ENCODE results near the gene KRT15. TPM values are rescaled to one million over a fixed set of nuclear protein-coding genes. Genes with fewer than 3 reads are reported as not detected.

The KRT15 gene
- total and polyA plus RNA-seq, 7 donors: 5.4 to 10.3 (median 9.2) TPM; not detected in 4

DNA sequence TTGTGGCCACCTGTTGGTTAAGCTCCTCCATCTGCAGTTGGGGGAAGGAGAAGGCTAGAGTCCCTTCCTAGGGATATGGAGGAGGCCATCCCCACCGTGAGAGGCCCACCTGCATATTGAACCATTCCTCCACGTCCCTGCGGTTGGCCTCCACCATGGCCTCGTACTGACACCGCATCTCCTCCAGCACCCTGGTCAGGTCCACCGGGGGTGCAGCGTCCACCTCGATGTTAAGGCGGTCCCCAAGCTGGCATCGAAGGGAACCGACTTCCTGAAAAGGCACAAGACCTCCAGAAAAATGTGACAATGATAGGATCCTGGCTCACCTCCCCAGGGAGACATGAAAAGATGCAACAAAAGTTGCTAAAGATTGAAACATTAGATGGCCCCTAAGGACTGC is 54.5 kb downstream of the KRT15 start:
- Histone ChIP-seq H3K36me3 (no peaks in the 10 kb centered on the region), H3K27me3 (peaks cover 0 to 3% (median 0%) of the 10 kb centered on the region in 3 donors), H3K4me1 (peaks cover 0 to 7% (median 3%) of the 10 kb centered on the region in 4 donors), H3K9me3 (peaks cover 0 to 6% (median 0%) of the 10 kb centered on the region in 4 donors), H3K4me3 (no peak overlapping the region), H3K27ac (no peak overlapping the region)
- TF ChIP-seq, protein P1, sequence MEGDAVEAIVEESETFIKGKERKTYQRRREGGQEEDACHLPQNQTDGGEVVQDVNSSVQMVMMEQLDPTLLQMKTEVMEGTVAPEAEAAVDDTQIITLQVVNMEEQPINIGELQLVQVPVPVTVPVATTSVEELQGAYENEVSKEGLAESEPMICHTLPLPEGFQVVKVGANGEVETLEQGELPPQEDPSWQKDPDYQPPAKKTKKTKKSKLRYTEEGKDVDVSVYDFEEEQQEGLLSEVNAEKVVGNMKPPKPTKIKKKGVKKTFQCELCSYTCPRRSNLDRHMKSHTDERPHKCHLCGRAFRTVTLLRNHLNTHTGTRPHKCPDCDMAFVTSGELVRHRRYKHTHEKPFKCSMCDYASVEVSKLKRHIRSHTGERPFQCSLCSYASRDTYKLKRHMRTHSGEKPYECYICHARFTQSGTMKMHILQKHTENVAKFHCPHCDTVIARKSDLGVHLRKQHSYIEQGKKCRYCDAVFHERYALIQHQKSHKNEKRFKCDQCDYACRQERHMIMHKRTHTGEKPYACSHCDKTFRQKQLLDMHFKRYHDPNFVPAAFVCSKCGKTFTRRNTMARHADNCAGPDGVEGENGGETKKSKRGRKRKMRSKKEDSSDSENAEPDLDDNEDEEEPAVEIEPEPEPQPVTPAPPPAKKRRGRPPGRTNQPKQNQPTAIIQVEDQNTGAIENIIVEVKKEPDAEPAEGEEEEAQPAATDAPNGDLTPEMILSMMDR (IDR thresholded peaks at IDR 0.05): no peak
- TF ChIP-seq POLR2A (IDR thresholded peaks at IDR 0.05): no peak
- no peak for TF ChIP-seq POLR2AphosphoS5 (IDR thresholded peaks at IDR 0.05)
- TF ChIP-seq EP300 (IDR thresholded peaks at IDR 0.05): no peak
- 87 to 90% methylated on average over 11 of the region's 11 CpGs for WGBS, 2 donors
- intact Hi-C loops (cut with DNase I): no loop called here
- DNase-seq: no peak

DNA sequence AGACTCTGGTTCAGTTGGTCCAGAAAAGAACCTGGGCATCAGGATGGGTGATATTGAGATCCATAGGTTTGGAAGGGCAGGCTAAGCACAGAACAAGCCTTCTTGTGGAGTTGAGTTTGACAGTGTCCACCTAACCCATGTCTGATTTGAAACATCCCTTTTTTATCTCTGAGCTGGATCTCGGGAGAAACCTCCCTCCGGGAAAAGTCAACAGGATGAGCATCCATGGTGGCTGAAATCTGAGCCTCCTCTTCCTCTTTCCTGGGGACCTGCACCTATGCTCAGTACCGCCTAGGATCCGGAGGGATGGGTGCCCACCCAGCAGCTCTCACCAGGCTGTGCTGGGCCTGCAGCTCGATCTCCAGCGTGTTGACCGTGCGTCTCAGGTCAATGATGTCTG is 54.9 kb downstream of the KRT15 start:
- no peak for DNase-seq
- H3K36me3 ChIP-seq: no peaks in the 10 kb centered on the region
- 90 to 93% methylated on average over 8 of the region's 8 CpGs for WGBS, 2 donors
- peaks cover 0 to 6% (median 0%) of the 10 kb centered on the region in 4 donors for H3K9me3 ChIP-seq
- H3K27me3 ChIP-seq: peaks cover 0 to 3% (median 0%) of the 10 kb centered on the region in 3 donors
- no peak for TF ChIP-seq EP300 (IDR thresholded peaks at IDR 0.05)
- TF ChIP-seq, protein P1 (IDR thresholded peaks at IDR 0.05): no peak
- TF ChIP-seq POLR2A (IDR thresholded peaks at IDR 0.05): no peak
- TF ChIP-seq POLR2AphosphoS5 (IDR thresholded peaks at IDR 0.05): no peak
- H3K27ac ChIP-seq: no peak overlapping the region
- intact Hi-C loops (cut with DNase I): no loop called here
- no peak overlapping the region for H3K4me3 ChIP-seq
- peaks cover 0 to 7% (median 3%) of the 10 kb centered on the region in 4 donors for H3K4me1 ChIP-seq

Small RNA genes within 50 kb of the gene (small RNA-seq; reads per million reads assigned to genes)
- gene RNU2-32P: 0.06 to 0.22 (median 0.22) reads per million in 3 donors

Other genes with a start within 250 kb of the KRT15 start
- not detected for gene KRTAP9-7, start 243.2 kb downstream of the KRT15 start, total RNA-seq
- not detected for gene KRTAP9-7, start 243.2 kb downstream of the KRT15 start, polyA plus RNA-seq
- gene KRTAP29-1, start 216.0 kb downstream of the KRT15 start, total RNA-seq: not detected
- not detected for gene KRTAP29-1, start 216.0 kb downstream of the KRT15 start, polyA plus RNA-seq
- gene KRTAP16-1, start 209.6 kb downstream of the KRT15 start, total RNA-seq: not detected
- gene KRTAP16-1, start 209.6 kb downstream of the KRT15 start, polyA plus RNA-seq: not detected
- not detected for gene KRTAP17-1, start 203.2 kb downstream of the KRT15 start, total RNA-seq
- not detected for gene KRTAP17-1, start 203.2 kb downstream of the KRT15 start, polyA plus RNA-seq
- not detected for gene KRT33A, start 168.1 kb downstream of the KRT15 start, total RNA-seq
- not detected for gene KRT33A, start 168.1 kb downstream of the KRT15 start, polyA plus RNA-seq
- not detected for gene KRT33B, start 149.1 kb downstream of the KRT15 start, total RNA-seq
- gene KRT33B, start 149.1 kb downstream of the KRT15 start, polyA plus RNA-seq: not detected
- gene KRT34, start 136.6 kb downstream of the KRT15 start, total RNA-seq: not detected
- not detected for gene KRT34, start 136.6 kb downstream of the KRT15 start, polyA plus RNA-seq
- not detected for gene KRT31, start 121.3 kb downstream of the KRT15 start, total RNA-seq
- gene KRT31, start 121.3 kb downstream of the KRT15 start, polyA plus RNA-seq: not detected
- not detected for gene KRT37, start 94.3 kb downstream of the KRT15 start, total RNA-seq
- not detected for gene KRT37, start 94.3 kb downstream of the KRT15 start, polyA plus RNA-seq
- not detected for gene KRT38, start 77.9 kb downstream of the KRT15 start, total RNA-seq
- not detected for gene KRT38, start 77.9 kb downstream of the KRT15 start, polyA plus RNA-seq
- gene KRT32, start 51.5 kb downstream of the KRT15 start, total RNA-seq: not detected
- not detected for gene KRT32, start 51.5 kb downstream of the KRT15 start, polyA plus RNA-seq
- not detected for gene KRT35, start 37.7 kb downstream of the KRT15 start, total RNA-seq
- not detected for gene KRT35, start 37.7 kb downstream of the KRT15 start, polyA plus RNA-seq
- gene KRT36, start 29.0 kb downstream of the KRT15 start, total RNA-seq: under 1 TPM in 1 of 4 donors, not detected in 3; 0.33 TPM
- under 1 TPM in 1 of 3 donors, not detected in 2; 0.20 TPM for gene KRT36, start 29.0 kb downstream of the KRT15 start, polyA plus RNA-seq
- gene KRT13, start 13.3 kb downstream of the KRT15 start, total RNA-seq: under 1 TPM in 1 of 4 donors, not detected in 3; 0.55 TPM
- gene KRT13, start 13.3 kb downstream of the KRT15 start, polyA plus RNA-seq: 10 to 100 TPM in 1 of 3 donors, 1 to 10 TPM in 1, under 1 TPM in 1; 0.46 to 54.1 (median 8.0) TPM
- gene KRT19, start 9.4 kb upstream of the KRT15 start, total RNA-seq: 1 to 10 TPM in 2 of 4 donors, under 1 TPM in 2; 0.49 to 2.5 (median 1.2) TPM
- 1,000 to 10,000 TPM in 2 of 3 donors, 100 to 1,000 TPM in 1; 809 to 2,366 (median 1,184) TPM for gene KRT19, start 9.4 kb upstream of the KRT15 start, polyA plus RNA-seq
- not detected for gene KRT9, start 53.2 kb upstream of the KRT15 start, total RNA-seq
- not detected for gene KRT9, start 53.2 kb upstream of the KRT15 start, polyA plus RNA-seq
- not detected for gene KRT14, start 68.0 kb upstream of the KRT15 start, total RNA-seq
- gene KRT14, start 68.0 kb upstream of the KRT15 start, polyA plus RNA-seq: 1 to 10 TPM in 2 of 3 donors, under 1 TPM in 1; 0.15 to 3.6 (median 1.4) TPM
- gene KRT16, start 93.9 kb upstream of the KRT15 start, total RNA-seq: under 1 TPM in 1 of 4 donors, not detected in 3; 0.83 TPM
- gene KRT16, start 93.9 kb upstream of the KRT15 start, polyA plus RNA-seq: under 1 TPM in 2 of 3 donors, not detected in 1; 0.09 to 0.60 TPM
- gene KRT17, start 105.7 kb upstream of the KRT15 start, total RNA-seq: 1 to 10 TPM in 2 of 4 donors, not detected in 2; 1.2 to 5.3 TPM
- gene KRT17, start 105.7 kb upstream of the KRT15 start, polyA plus RNA-seq: under 1 TPM in 1 of 3 donors, not detected in 2; 0.17 TPM
- 100 to 1,000 TPM; 246 to 572 (median 430) TPM for gene EIF1, start 170.0 kb upstream of the KRT15 start, total RNA-seq
- 100 to 1,000 TPM; 384 to 515 (median 507) TPM for gene EIF1, start 170.0 kb upstream of the KRT15 start, polyA plus RNA-seq
- not detected for gene GAST, start 193.4 kb upstream of the KRT15 start, total RNA-seq
- not detected for gene GAST, start 193.4 kb upstream of the KRT15 start, polyA plus RNA-seq
- 1 to 10 TPM in 3 of 4 donors, under 1 TPM in 1; 0.71 to 4.3 (median 2.5) TPM for gene HAP1, start 215.8 kb upstream of the KRT15 start, total RNA-seq
- under 1 TPM; under 0.01 to 0.47 (median 0.23) TPM for gene HAP1, start 215.8 kb upstream of the KRT15 start, polyA plus RNA-seq